ENCODE data around the gene PHGDH. TPM values are rescaled to one million over a fixed set of nuclear protein-coding genes. Genes with fewer than 3 reads are reported as not detected.

PHGDH gene
- total RNA-seq, 1 experiment from 2014 or later: 373 TPM

DNA sequence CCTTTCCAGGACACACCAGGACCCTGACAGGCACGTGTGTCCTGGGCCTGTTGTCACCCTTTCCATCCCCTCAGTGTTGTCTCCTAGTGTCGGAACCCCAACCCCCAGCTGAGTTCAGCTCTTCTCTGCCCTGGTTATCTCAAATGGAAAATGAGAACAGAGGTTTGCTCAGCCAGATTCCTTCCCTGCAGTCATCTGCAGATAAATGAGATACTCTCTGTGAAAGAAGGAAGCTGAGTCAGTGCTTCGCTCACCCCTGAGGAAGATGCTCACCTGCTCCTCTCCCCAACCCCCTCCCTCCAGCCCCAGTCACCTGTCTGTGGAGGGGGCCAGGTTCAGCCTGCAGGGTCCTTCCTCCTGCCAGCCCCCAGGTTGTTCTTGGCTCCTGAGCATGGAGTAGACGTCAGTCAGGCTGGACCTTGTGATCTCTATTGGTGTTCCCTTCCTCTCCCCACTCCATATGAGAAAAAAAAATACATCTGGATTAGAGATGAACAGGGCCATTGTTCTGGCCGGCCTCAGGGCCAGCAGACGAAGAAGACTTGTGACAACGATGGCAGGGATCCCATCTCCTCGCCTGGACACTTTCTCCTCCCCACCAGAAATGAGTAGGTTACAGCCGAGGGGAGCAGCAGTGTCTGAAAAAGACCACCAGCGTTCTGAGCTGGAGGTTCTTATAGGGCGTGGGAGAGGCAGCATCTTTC, 20.9 kb downstream of the PHGDH start:
- peak in 1 of 2 experiments; percentile 57 for DNase-seq
- Histone ChIP-seq H4K20me1 (ENCODE audit: insufficient read depth) (peaks cover 84% of the 10 kb centered on the region), H3K4me2 (peak overlapping the region; percentile 51), H3F3A (ENCODE audit: insufficient read depth, low read depth) (peaks cover 57% of the 10 kb centered on the region), H3K4me3 (no peak overlapping the region), H3K4me1 (replicated peaks; ENCODE audit: insufficient read depth) (peaks cover 50% of the 10 kb centered on the region), H2AFZ (no peak overlapping the region), H3K9me3 (ENCODE audit: insufficient read depth, low read depth) (no peaks in the 10 kb centered on the region), H3K27me3 (ENCODE audit: insufficient read depth, low read depth) (no peaks in the 10 kb centered on the region), H3K36me3 (ENCODE audit: low read depth) (peaks cover 89% of the 10 kb centered on the region), H3K79me2 (ENCODE audit: low read depth) (peaks cover 18% of the 10 kb centered on the region), H3K9me2 (ENCODE audit: insufficient read depth) (no peaks in the 10 kb centered on the region), H3K27ac (no peak overlapping the region)
- intact Hi-C loops (cut with micrococcal nuclease; ENCODE audit: unreplicated experiment): no loop called here
- CTCF ChIA-PET: interaction anchor here (0.6 to 0.7 kb wide), 2 partner anchors 33 to 123 kb away, joined by 3 read pairs; no protein-coding TSS in a partner anchor
- TF ChIP-seq, protein P1, sequence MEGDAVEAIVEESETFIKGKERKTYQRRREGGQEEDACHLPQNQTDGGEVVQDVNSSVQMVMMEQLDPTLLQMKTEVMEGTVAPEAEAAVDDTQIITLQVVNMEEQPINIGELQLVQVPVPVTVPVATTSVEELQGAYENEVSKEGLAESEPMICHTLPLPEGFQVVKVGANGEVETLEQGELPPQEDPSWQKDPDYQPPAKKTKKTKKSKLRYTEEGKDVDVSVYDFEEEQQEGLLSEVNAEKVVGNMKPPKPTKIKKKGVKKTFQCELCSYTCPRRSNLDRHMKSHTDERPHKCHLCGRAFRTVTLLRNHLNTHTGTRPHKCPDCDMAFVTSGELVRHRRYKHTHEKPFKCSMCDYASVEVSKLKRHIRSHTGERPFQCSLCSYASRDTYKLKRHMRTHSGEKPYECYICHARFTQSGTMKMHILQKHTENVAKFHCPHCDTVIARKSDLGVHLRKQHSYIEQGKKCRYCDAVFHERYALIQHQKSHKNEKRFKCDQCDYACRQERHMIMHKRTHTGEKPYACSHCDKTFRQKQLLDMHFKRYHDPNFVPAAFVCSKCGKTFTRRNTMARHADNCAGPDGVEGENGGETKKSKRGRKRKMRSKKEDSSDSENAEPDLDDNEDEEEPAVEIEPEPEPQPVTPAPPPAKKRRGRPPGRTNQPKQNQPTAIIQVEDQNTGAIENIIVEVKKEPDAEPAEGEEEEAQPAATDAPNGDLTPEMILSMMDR (conservative IDR thresholded peaks at IDR 0.05): no peak
- TF ChIP-seq EZH2 (IDR thresholded peaks at IDR 0.05; ENCODE audit: low read depth): no peak
- POLR2A ChIA-PET (ENCODE audit: unreplicated experiment): no interaction called here
- BruUV-seq (replicated peaks): no TSS peak

DNA sequence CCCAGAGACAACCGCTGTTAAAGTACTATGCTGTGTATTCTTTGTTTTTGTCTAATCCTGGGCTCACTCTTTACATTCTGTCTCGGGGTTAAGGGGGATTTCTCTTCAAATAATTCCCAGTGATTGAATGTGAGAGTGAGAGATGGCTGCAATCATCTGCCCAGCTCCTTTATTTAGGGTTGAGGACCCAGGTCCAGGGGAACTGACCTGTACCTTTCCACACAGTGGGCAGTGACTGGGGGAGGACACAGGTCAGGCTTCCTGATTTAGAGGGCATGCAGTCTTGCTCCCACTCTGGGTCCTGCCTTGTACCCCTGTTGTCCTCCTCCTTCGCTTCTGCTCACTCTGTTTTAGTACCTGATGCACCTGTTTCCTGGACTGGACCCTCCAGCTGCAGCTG, 22.0 kb downstream of the PHGDH start:
- no TSS peak for BruUV-seq (replicated peaks)
- CTCF ChIA-PET: interaction anchor here (0.8 kb wide), 1 partner anchor 8 kb away, joined by 5 read pairs; no protein-coding TSS in a partner anchor
- no peaks in the 10 kb centered on the region for H3K9me3 ChIP-seq (ENCODE audit: insufficient read depth, low read depth)

DNA sequence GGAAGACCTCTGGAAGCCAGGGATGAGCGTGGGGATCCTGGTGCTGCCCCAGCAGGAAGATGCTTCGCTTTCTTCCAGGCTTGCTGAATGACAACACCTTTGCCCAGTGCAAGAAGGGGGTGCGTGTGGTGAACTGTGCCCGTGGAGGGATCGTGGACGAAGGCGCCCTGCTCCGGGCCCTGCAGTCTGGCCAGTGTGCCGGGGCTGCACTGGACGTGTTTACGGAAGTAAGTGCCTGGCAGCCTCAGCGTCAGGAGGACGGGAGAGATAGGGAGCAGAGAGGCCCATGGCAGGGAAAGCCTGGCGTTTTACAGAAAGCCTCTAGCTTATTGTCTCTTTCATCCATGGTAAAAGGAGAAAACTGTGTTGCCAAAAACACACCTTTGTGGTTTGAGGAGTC, 23.5 kb downstream of the PHGDH start:
- CTCF ChIA-PET: no interaction called here
- Histone ChIP-seq H3K4me3 (no peak overlapping the region), H3K36me3 (ENCODE audit: low read depth) (peaks cover 87% of the 10 kb centered on the region), H3K9me3 (ENCODE audit: insufficient read depth, low read depth) (no peaks in the 10 kb centered on the region), H4K20me1 (ENCODE audit: insufficient read depth) (peaks cover 67% of the 10 kb centered on the region), H3K4me1 (replicated peaks; ENCODE audit: insufficient read depth) (peaks cover 25% of the 10 kb centered on the region), H3K27ac (no peak overlapping the region), H3K27me3 (ENCODE audit: insufficient read depth, low read depth) (no peaks in the 10 kb centered on the region), H3K79me2 (ENCODE audit: low read depth) (peaks cover 18% of the 10 kb centered on the region), H3K4me2 (no peak overlapping the region), H2AFZ (no peak overlapping the region), H3F3A (ENCODE audit: insufficient read depth, low read depth) (peaks cover 34% of the 10 kb centered on the region; the same call in 1 of the 2 replicates), H3K9me2 (ENCODE audit: insufficient read depth) (no peaks in the 10 kb centered on the region)
- intact Hi-C loops (cut with micrococcal nuclease; ENCODE audit: unreplicated experiment): no loop called here
- TF ChIP-seq EZH2 (IDR thresholded peaks at IDR 0.05; ENCODE audit: low read depth): no peak
- TF ChIP-seq, protein P1 (conservative IDR thresholded peaks at IDR 0.05): no peak
- POLR2A ChIA-PET (ENCODE audit: unreplicated experiment): no interaction called here
- no peak for DNase-seq
- BruUV-seq (replicated peaks): no TSS peak

More for the DNA sequence above, 22.0 kb downstream of the PHGDH start:
- Histone ChIP-seq H3K4me3 (no peak overlapping the region), H3K36me3 (ENCODE audit: low read depth) (peaks cover 88% of the 10 kb centered on the region), H3K9me2 (ENCODE audit: insufficient read depth) (no peaks in the 10 kb centered on the region), H2AFZ (no peak overlapping the region), H3K4me2 (no peak overlapping the region), H3K27me3 (ENCODE audit: insufficient read depth, low read depth) (no peaks in the 10 kb centered on the region), H3K4me1 (replicated peaks; ENCODE audit: insufficient read depth) (peaks cover 40% of the 10 kb centered on the region), H3K79me2 (ENCODE audit: low read depth) (peaks cover 18% of the 10 kb centered on the region), H4K20me1 (ENCODE audit: insufficient read depth) (peaks cover 79% of the 10 kb centered on the region), H3K27ac (no peak overlapping the region), H3F3A (ENCODE audit: insufficient read depth, low read depth) (peaks cover 48% of the 10 kb centered on the region)
- intact Hi-C loops (cut with micrococcal nuclease; ENCODE audit: unreplicated experiment): no loop called here
- no peak for DNase-seq
- TF ChIP-seq EZH2 (IDR thresholded peaks at IDR 0.05; ENCODE audit: low read depth): no peak
- TF ChIP-seq, protein P1 (conservative IDR thresholded peaks at IDR 0.05): no peak
- POLR2A ChIA-PET (ENCODE audit: unreplicated experiment): no interaction called here
